Fibroblast of lung (primary cell): ENCODE measurements around the gene TOM1. TPM values are rescaled to one million over a fixed set of nuclear protein-coding genes. Genes with fewer than 3 reads are reported as not detected.

ENCODE experiments used
- DNase-seq, 2 donors: peaks; one replicate each; pipeline versions ENCODE4 v3.0.0 to v3.0.0-alpha.2; 2010; ENCODE audit warnings: low read depth in 2 of 2
- H2AFZ ChIP-seq: 2 replicates; pipeline ENCODE4 v1.5.1; 2012; ENCODE audit warnings: low read length, control low read depth, inconsistent platforms
- H3K27ac ChIP-seq: 2 replicates; pipeline ENCODE4 v1.5.1; 2011; ENCODE audit warnings: low read length, control low read depth; ENCODE audit not compliant: insufficient read depth
- H3K27me3 ChIP-seq: 2 replicates; pipeline ENCODE4 v1.5.1; 2011; ENCODE audit warnings: mild to moderate bottlenecking, low read length; ENCODE audit not compliant: control insufficient read depth, insufficient read depth
- H3K36me3 ChIP-seq: 2 replicates; pipeline ENCODE4 v1.5.1; 2011; ENCODE audit warnings: low read length; ENCODE audit not compliant: control insufficient read depth, insufficient read depth
- H3K4me1 ChIP-seq: 2 replicates; pipeline ENCODE4 v1.5.1; 2011; ENCODE audit warnings: low read length; ENCODE audit not compliant: control insufficient read depth, insufficient read depth; ENCODE audit errors: extremely low read depth
- H3K4me2 ChIP-seq: 2 replicates; pipeline ENCODE4 v1.5.1; 2011; ENCODE audit warnings: low read length, control low read depth; ENCODE audit not compliant: insufficient read depth; ENCODE audit errors: extremely low read depth
- H3K4me3 ChIP-seq, 4 experiments: fragments of 200-600 bp in 1 of 4; sonication (generic) in 1 of 4; replicated peaks in 1 of 4; 2 replicates each; pipeline ENCODE4 v1.5.1; 2011 to 2016; ENCODE audit warnings: low read length in 4 of 4, low read depth in 3 of 4, mild to moderate bottlenecking in 3 of 4, control low read depth in 2 of 4, inconsistent platforms in 1 of 4, mixed read lengths in 1 of 4; ENCODE audit not compliant: insufficient read depth in 1 of 4; ENCODE audit errors: control extremely low read depth in 1 of 4
- H3K79me2 ChIP-seq: 2 replicates; pipeline ENCODE4 v1.5.1; 2012; ENCODE audit warnings: mild to moderate bottlenecking, low read length, inconsistent platforms; ENCODE audit not compliant: control insufficient read depth, insufficient read depth
- H3K9ac ChIP-seq: 2 replicates; pipeline ENCODE4 v1.5.1; 2011; ENCODE audit warnings: mild to moderate bottlenecking, low read length, control low read depth; ENCODE audit not compliant: insufficient read depth
- H3K9me3 ChIP-seq: 2 replicates; pipeline ENCODE4 v1.5.1; 2012; ENCODE audit warnings: low read depth, low read length; ENCODE audit not compliant: control insufficient read depth, insufficient read depth
- H4K20me1 ChIP-seq: 2 replicates; pipeline ENCODE4 v1.5.1; 2011; ENCODE audit warnings: low read length; ENCODE audit not compliant: control insufficient read depth, insufficient read depth; ENCODE audit errors: extremely low read depth
- EZH2 ChIP-seq: IDR thresholded peaks from 2 replicates; pipeline ENCODE4 v1.5.1; 2012; ENCODE audit warnings: low read length, control low read depth, mild to moderate bottlenecking; ENCODE audit errors: missing control alignments
- polyA plus RNA-seq, 2 donors: library from polyadenylated mRNA; depleted of rRNA in 1 of 2; stranded (reverse) in 1 of 2; unstranded in 1 of 2; fragments of >200 nt; gene quantifications; 2 replicates each; pipeline ENCODE4 v1.2.1, GENCODE V29; 2011 to 2012; ENCODE audit warnings: missing spikeins in 1 of 2
- total RNA-seq: library from RNA; depleted of rRNA; stranded (reverse); fragments of >200 nt; gene quantifications from 2 replicates; pipeline ENCODE4 v1.2.1, GENCODE V29; 2014
- TF ChIP-seq, protein P1 (sequence below), 2 donors: IDR thresholded peaks in 1 of 2; conservative IDR thresholded peaks in 1 of 2; 1 replicate in 1 of 2; 2 replicates in 1 of 2; pipeline ENCODE4 v1.5.1; 2011 to 2012; ENCODE audit warnings: low read length in 2 of 2, control low read depth in 1 of 2, inconsistent platforms in 1 of 2, low read depth in 1 of 2, mild to moderate bottlenecking in 1 of 2

The TOM1 gene
- total and polyA plus RNA-seq, 2 donors (not counting 1 experiment from before 2014, with no cell fraction given) = 30.9 to 51.6 TPM

DNA sequence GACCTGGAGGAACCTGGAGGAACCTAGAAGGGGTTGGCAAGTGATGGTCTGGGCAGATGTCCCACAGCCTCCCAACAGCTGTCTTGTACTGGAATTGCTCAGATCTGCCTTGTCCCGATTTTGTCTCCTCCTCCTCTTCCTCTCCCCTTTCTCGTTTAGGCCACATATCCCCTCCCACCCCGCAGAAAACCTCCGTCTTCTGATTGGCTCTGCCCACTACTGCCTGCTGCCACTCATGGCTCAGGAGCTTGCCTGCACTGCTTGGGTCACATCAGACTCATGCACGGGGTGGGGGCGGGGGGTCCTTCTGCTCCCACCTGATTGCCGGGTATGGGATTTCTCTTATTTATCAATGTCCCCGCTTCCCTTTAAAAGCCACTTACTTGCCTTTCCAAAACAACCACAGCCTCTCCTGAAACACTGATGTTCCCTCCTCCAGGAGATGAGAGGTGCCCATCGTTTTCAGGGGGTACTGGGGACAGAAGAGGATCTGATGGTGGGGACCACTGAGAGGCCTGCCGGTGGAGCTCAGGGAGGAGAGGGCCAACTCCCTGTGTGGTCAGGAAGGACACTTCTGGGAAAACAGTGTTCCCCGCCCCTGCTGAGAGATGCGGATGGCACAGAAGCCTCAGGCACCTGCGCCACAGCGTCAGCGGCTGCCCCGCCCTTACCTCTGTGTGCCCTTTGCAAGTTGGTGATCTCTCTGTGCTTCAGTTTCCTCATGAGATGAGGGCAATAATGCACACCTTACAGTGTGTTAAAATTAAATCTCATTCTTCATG, 14.7 kb downstream of the TOM1 start:
- H3K4me1 ChIP-seq = peaks cover 21% of the 10 kb centered on the region
- H3K27me3 ChIP-seq = no peaks in the 10 kb centered on the region
- H2AFZ ChIP-seq = no peak overlapping the region
- peak overlapping the region; percentile 75 for H3K27ac ChIP-seq
- peaks cover 12% of the 10 kb centered on the region for H3K79me2 ChIP-seq
- no peak overlapping the region for H3K9ac ChIP-seq
- peaks cover 2% of the 10 kb centered on the region for H4K20me1 ChIP-seq
- TF ChIP-seq, protein P1, sequence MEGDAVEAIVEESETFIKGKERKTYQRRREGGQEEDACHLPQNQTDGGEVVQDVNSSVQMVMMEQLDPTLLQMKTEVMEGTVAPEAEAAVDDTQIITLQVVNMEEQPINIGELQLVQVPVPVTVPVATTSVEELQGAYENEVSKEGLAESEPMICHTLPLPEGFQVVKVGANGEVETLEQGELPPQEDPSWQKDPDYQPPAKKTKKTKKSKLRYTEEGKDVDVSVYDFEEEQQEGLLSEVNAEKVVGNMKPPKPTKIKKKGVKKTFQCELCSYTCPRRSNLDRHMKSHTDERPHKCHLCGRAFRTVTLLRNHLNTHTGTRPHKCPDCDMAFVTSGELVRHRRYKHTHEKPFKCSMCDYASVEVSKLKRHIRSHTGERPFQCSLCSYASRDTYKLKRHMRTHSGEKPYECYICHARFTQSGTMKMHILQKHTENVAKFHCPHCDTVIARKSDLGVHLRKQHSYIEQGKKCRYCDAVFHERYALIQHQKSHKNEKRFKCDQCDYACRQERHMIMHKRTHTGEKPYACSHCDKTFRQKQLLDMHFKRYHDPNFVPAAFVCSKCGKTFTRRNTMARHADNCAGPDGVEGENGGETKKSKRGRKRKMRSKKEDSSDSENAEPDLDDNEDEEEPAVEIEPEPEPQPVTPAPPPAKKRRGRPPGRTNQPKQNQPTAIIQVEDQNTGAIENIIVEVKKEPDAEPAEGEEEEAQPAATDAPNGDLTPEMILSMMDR (conservative IDR thresholded peaks at IDR 0.05 in 1 of 2, IDR thresholded peaks at IDR 0.05 in 1 of 2; ENCODE audit: low read depth in 1 of 2, low read length in 2 of 2) = no peak
- TF ChIP-seq EZH2 = no peak
- peaks cover 2% of the 10 kb centered on the region for H3K36me3 ChIP-seq
- H3K9me3 ChIP-seq = no peaks in the 10 kb centered on the region
- no peak overlapping the region for H3K4me2 ChIP-seq
- H3K4me3 ChIP-seq = no peak overlapping the region
- DNase-seq = no peak

DNA sequence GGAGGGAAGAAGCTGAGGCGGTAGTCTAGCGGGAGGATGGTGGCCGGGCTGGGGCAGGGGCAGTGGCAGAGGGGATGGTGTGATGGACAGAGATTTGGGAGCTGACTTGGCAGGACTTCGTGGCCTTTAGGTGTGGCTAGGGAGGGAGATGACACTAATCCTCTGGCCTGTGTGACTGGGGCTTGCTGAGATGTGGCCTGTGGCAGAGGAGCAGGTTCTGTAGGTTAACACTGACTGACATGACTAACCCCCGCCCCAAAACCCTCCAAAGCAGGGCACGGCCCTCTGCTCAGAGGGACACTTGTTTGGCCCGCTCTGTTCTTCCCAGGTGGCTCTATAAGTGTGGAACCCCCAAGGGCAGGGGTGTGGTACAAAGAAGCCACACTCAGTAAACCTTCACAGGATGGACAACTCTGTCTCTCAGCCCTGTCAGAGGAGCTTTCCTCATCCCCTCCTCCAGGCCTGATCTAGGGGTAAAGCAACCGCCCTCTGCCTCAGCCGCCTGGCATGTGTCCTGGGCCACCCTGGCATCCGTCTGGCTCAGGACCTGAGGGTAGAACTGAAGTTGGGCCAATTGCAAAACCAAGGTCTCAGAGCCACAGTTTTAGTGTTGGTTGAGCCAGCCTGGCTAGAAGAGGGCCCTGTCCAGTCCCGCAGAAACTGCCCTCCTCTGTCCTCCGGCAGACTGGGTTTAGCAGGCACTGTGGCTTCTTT, 15.6 kb downstream of the TOM1 start:
- Histone ChIP-seq H3K4me1 (peaks cover 21% of the 10 kb centered on the region), H3K4me2 (no peak overlapping the region), H3K36me3 (peaks cover 4% of the 10 kb centered on the region), H2AFZ (no peak overlapping the region), H3K79me2 (peaks cover 12% of the 10 kb centered on the region), H4K20me1 (peaks cover 2% of the 10 kb centered on the region), H3K4me3 (no peak overlapping the region), H3K9ac (no peak overlapping the region), H3K27me3 (no peaks in the 10 kb centered on the region), H3K9me3 (no peaks in the 10 kb centered on the region), H3K27ac (no peak overlapping the region)
- no peak for DNase-seq
- TF ChIP-seq, protein P1 (conservative IDR thresholded peaks at IDR 0.05 in 1 of 2, IDR thresholded peaks at IDR 0.05 in 1 of 2; ENCODE audit: low read depth in 1 of 2, low read length in 2 of 2) = no peak

DNA sequence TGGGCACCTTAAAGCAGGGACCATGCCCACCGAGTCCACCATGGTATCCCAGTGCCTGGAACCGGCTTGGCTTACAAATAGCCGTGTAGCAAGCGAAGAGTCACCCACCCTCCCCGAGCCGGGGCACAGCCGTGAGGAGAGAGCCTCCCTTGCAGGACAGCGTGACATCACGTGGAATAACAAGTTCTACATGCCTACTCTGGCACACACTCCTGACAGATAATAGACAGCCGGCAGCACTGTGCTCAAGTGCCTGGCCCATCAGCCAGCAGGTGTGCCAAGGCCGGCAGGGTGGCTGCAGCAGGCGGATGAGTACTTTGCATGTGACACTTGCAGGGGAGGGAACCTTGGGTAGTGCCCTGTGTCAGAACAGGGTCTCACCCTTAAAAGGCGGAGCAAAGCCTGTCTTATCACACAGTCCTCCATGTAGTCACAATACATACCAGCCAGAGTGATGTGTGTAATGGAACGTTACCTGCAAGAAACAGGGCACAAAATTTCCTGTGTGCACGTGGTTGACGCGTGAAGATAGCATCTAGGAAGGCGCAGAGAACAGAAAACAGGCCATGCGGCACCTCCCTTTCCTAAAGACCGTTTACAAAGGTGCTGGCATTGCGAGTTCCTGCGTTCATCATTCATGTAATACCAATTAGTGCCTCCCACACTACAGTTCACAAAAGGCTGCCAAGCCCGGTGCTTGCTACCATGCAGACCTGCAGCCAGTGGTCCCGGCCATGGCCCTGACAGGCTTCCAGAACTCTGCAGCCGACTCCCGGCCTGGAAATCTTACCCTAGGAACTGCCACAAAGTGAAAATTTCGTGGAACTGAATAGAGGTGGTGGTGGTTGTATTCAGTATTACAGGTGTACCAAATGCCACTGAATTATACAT, 16.4 kb downstream of the TOM1 start:
- Histone ChIP-seq H3K27ac (no peak overlapping the region), H3K27me3 (no peaks in the 10 kb centered on the region), H3K36me3 (peaks cover 4% of the 10 kb centered on the region), H2AFZ (no peak overlapping the region), H3K4me3 (no peak overlapping the region), H3K4me1 (peaks cover 21% of the 10 kb centered on the region), H4K20me1 (peaks cover 2% of the 10 kb centered on the region), H3K9me3 (no peaks in the 10 kb centered on the region), H3K4me2 (no peak overlapping the region), H3K9ac (no peak overlapping the region), H3K79me2 (peaks cover 12% of the 10 kb centered on the region)
- TF ChIP-seq EZH2 = no peak
- TF ChIP-seq, protein P1 (conservative IDR thresholded peaks at IDR 0.05 in 1 of 2, IDR thresholded peaks at IDR 0.05 in 1 of 2; ENCODE audit: low read depth in 1 of 2, low read length in 2 of 2) = no peak
- DNase-seq = no peak
